Cerebellar nuclear complex (tissue), 1 donor: ENCODE results near the gene PPP4R4.
"Not testable (repeated sequence)": the region's sequence is repeated elsewhere in the genome, so short reads cannot be mapped to it uniquely, and the experiment has no call there.

Experiments used
- DNase-seq, 2 experiments: peaks; one replicate each; lab custom pipeline; 2025; lab: John Stamatoyannopoulos, UW

PPP4R4 gene

GRCh38 chr14:94276898-94277561, 102.9 kb downstream of the PPP4R4 start:
- DNase-seq, result not testable (repeated sequence)

- no peak for DNase-seq
These were observed 104.6 kb downstream of the PPP4R4 start for GRCh38 chr14:94278731-94279130.

- no peak for DNase-seq
These were observed 109.0 kb downstream of the PPP4R4 start for GRCh38 chr14:94282991-94283723.

GRCh38 chr14:94284221-94284620, 110.1 kb downstream of the PPP4R4 start:
- DNase-seq, result no peak

GRCh38 chr14:94285158-94285557, 111.0 kb downstream of the PPP4R4 start:
- DNase-seq, result no peak

GRCh38 chr14:94288610-94289465, 114.7 kb downstream of the PPP4R4 start:
- DNase-seq, result no peak

GRCh38 chr14:94290197-94290596, 116.1 kb downstream of the PPP4R4 start:
- DNase-seq, result no peak

- DNase-seq, result no peak
These were observed 117.2 kb downstream of the PPP4R4 start for GRCh38 chr14:94291159-94291905.

- no peak for DNase-seq
These were observed 117.9 kb downstream of the PPP4R4 start for GRCh38 chr14:94291906-94292525.

- DNase-seq, result no peak
These were observed 118.4 kb downstream of the PPP4R4 start for GRCh38 chr14:94292526-94292871.

GRCh38 chr14:94292872-94293577, 118.9 kb downstream of the PPP4R4 start, which contains the start of gene SERPINA10:
Gene SERPINA10 (minus strand): TSS chr14:94293268. CDS start chr14:94290593, 2,675 bp downstream.
- no peak for DNase-seq

GRCh38 chr14:94293578-94293924, 119.4 kb downstream of the PPP4R4 start:
- no peak for DNase-seq

- DNase-seq, result no peak
These were observed 121.4 kb downstream of the PPP4R4 start for GRCh38 chr14:94295360-94296180.

GRCh38 chr14:94296181-94296545, 122.0 kb downstream of the PPP4R4 start:
- not testable (repeated sequence) for DNase-seq

- DNase-seq, result no peak
These were observed 124.0 kb downstream of the PPP4R4 start for GRCh38 chr14:94298130-94298529.

GRCh38 chr14:94303111-94303510, 129.0 kb downstream of the PPP4R4 start:
- DNase-seq, result no peak

GRCh38 chr14:94304243-94304642, 130.1 kb downstream of the PPP4R4 start:
- no peak for DNase-seq

- DNase-seq, result no peak
These were observed 131.5 kb downstream of the PPP4R4 start for GRCh38 chr14:94305620-94306019.

- DNase-seq, result no peak
These were observed 132.2 kb downstream of the PPP4R4 start for GRCh38 chr14:94306047-94306978.
